K562 (cell line): ENCODE measurements around the gene SAMD4A. TPM values are rescaled to one million over a fixed set of nuclear protein-coding genes. Genes with fewer than 3 reads are reported as not detected.

Experiments
- ATAC-seq: fragments of 200-7000 bp; cut with Tn5 transposase; 3 replicates; pipeline ENCODE4 v1.9.1; 2020; ENCODE audit warnings: moderate library complexity
- BruUV-seq: library from RNA; stranded (reverse); fragments of 400-500 nt; replicated peaks from 2 replicates; lab custom pipeline; 2021; lab: Mats Ljungman, UMichigan
- CTCF ChIA-PET: fragments of 300-600 bp; formaldehyde crosslinking; extraction: SDS; loops from one replicate; lab custom pipeline; 2021; ENCODE audit warnings: low intra/inter-chr PET ratio; lab: Yijun Ruan, JAX
- POLR2A ChIA-PET: fragments of 300-600, 350-650 bp; sonication (Branson Sonifier 250); formaldehyde crosslinking; extraction: SDS; loops from one replicate; lab custom pipeline; 2021; ENCODE audit warnings: antibody characterized with exemption, inconsistent platforms; lab: Yijun Ruan, JAX
- DNase-seq, 4 experiments: peaks; one replicate each; pipeline versions ENCODE4 v3.0.0 to v3.0.0-alpha.2; 2011 to 2018; ENCODE audit warnings: low spot score in 3 of 4, mixed read lengths in 3 of 4; ENCODE audit errors: extremely low read depth in 1 of 4
- FAIRE-seq: peaks from 2 replicates; lab custom pipeline; 2011; peaks lifted over from hg19 to GRCh38; lab: Jason Lieb, UNC
- H2AFZ ChIP-seq: 2 replicates; pipeline ENCODE4 v1.6.0; 2011; ENCODE audit warnings: low read depth, low read length, control low read depth, inconsistent platforms
- H3K27ac ChIP-seq: fragments of 200-600 bp; 3 replicates; pipeline ENCODE4 v1.8.0; 2011; ENCODE audit warnings: low read depth, mild to moderate bottlenecking, control low read depth, inconsistent platforms, low read length, moderate library complexity, mixed read lengths; ENCODE audit errors: extremely low read depth
- H3K27me3 ChIP-seq, 2 experiments: fragments of 300-600 bp in 1 of 2; 2 replicates in 1 of 2; 3 replicates in 1 of 2; pipeline versions ENCODE4 v1.6.0 to v1.8.0; 2011; ENCODE audit warnings: inconsistent platforms in 2 of 2, low read length in 2 of 2, mild to moderate bottlenecking in 1 of 2, mixed read lengths in 1 of 2, moderate library complexity in 1 of 2; ENCODE audit not compliant: control insufficient read depth in 2 of 2, insufficient read depth in 2 of 2
- H3K36me3 ChIP-seq: fragments of 300-600 bp; 3 replicates; pipeline ENCODE4 v1.8.0; 2011; ENCODE audit warnings: mild to moderate bottlenecking, low read length, inconsistent platforms; ENCODE audit not compliant: control insufficient read depth, insufficient read depth
- H3K4me1 ChIP-seq, 2 experiments: fragments of 200-600 bp in 1 of 2; replicated peaks in 1 of 2; 2 replicates in 1 of 2; 3 replicates in 1 of 2; pipeline versions ENCODE4 v1.5.1 to v1.8.0; 2011; ENCODE audit warnings: inconsistent platforms in 2 of 2, low read length in 2 of 2, mild to moderate bottlenecking in 1 of 2, mixed read lengths in 1 of 2, moderate library complexity in 1 of 2; ENCODE audit not compliant: control insufficient read depth in 2 of 2, insufficient read depth in 2 of 2
- H3K4me2 ChIP-seq: 2 replicates; pipeline ENCODE4 v1.6.1; 2011; ENCODE audit warnings: low read length, control low read depth, inconsistent platforms, mixed read lengths; ENCODE audit not compliant: insufficient read depth
- H3K4me3 ChIP-seq: fragments of 200-600 bp; sonication (generic), shearing (Covaris generic); 2 replicates; pipeline ENCODE4 v1.5.1; 2016; ENCODE audit warnings: control low read depth, inconsistent platforms
- H3K79me2 ChIP-seq: fragments of 200-600 bp; 3 replicates; pipeline ENCODE4 v1.8.0; 2011; ENCODE audit warnings: low read length, inconsistent platforms; ENCODE audit not compliant: control insufficient read depth, insufficient read depth
- H3K9ac ChIP-seq, 2 experiments: 2 replicates each; pipeline versions ENCODE4 v1.6.0 to v1.6.1; 2011; ENCODE audit warnings: low read depth in 2 of 2, low read length in 2 of 2, control low read depth in 1 of 2, inconsistent platforms in 1 of 2, mild to moderate bottlenecking in 1 of 2, mixed read lengths in 1 of 2; ENCODE audit not compliant: insufficient read depth in 1 of 2
- H3K9me1 ChIP-seq: one replicate; pipeline ENCODE4 v1.6.0; 2011; ENCODE audit warnings: inconsistent platforms, mild to moderate bottlenecking, low read length, moderate library complexity; ENCODE audit not compliant: control insufficient read depth, insufficient read depth
- H3K9me3 ChIP-seq: replicated peaks from 2 replicates; pipeline ENCODE4 v1.5.1; 2011; ENCODE audit warnings: low read depth, low read length, inconsistent platforms; ENCODE audit not compliant: control insufficient read depth, insufficient read depth
- H4K20me1 ChIP-seq: replicated peaks from 2 replicates; pipeline ENCODE4 v1.6.1; 2011; ENCODE audit warnings: low read length, inconsistent platforms, mixed read lengths; ENCODE audit not compliant: control insufficient read depth, insufficient read depth
- KLF1 ChIP-seq: fragments of 450-650 bp; IDR thresholded peaks from 2 replicates; pipeline ENCODE4 v1.6.1; 2016; ENCODE audit warnings: missing genetic modification characterization, missing compliant biosample characterization
- NFYB ChIP-seq: IDR thresholded peaks from 2 replicates; pipeline ENCODE4 v1.6.1; 2011; ENCODE audit warnings: mild to moderate bottlenecking, moderate library complexity; ENCODE audit not compliant: insufficient read length; ENCODE audit errors: extremely low read depth
- RHOXF2B ChIP-seq: fragments of 250-450 bp; sonication (Bioruptor Pico); conservative IDR thresholded peaks from 2 replicates; pipeline ENCODE4 v1.5.1; 2021
- WGBS: fragments of 100-300 bp; shearing (Covaris generic); methylation state at CpG from one replicate; pipeline ENCODE4 v1.1.6; 2016; ENCODE audit warnings: low coverage, mixed read lengths; ENCODE audit not compliant: insufficient coverage; ENCODE audit errors: missing lambda C conversion rate; 5-methylcytosine and 5-hydroxymethylcytosine counted together
- in situ Hi-C: fragments of 300-500 bp; cut with MboI; formaldehyde crosslinking; loops from 4 replicates; pipeline ENCODE4 v1.15.0; 2018; ENCODE audit warnings: inconsistent platforms, mixed read lengths
- intact Hi-C: fragments of 100-400 bp; cut with micrococcal nuclease; formaldehyde crosslinking; loops from 2 replicates; pipeline ENCODE4 v1.14.2; 2022
- polyA plus RNA-seq, 8 experiments: library from polyadenylated mRNA; depleted of rRNA in 4 of 8; stranded (reverse) in 5 of 8; unstranded in 3 of 8; fragments of >200 nt; fragmentation: Nextera tagmentation in 2 of 8; fragmentation: Illumina TruSeq in 1 of 8; extraction: Ambion mirVana in 2 of 8; extraction: Trizol in 1 of 8; gene quantifications; 2 replicates each; pipeline versions ENCODE4 v1.2.1 to v1.2.3, GENCODE V29; 2011 to 2014; ENCODE audit warnings: inconsistent platforms in 1 of 8, missing spikeins in 1 of 8
- total RNA-seq, 7 experiments: library from RNA; depleted of rRNA in 6 of 7; stranded (reverse); fragments of >200 nt in 6 of 7; fragmentation: Illumina TruSeq in 2 of 7; extraction: Trizol in 2 of 7; gene quantifications; 2 replicates each; pipeline versions ENCODE4 v1.2.1 to v1.2.3, GENCODE V29; 2011 to 2021; ENCODE audit warnings: low replicate concordance in 1 of 7
- TF ChIP-seq, protein P1 (sequence below): fragments of 250-450 bp; sonication (Bioruptor Pico); IDR thresholded peaks from 2 replicates; pipeline ENCODE4 v1.6.1; 2021; ENCODE audit warnings: mild to moderate bottlenecking

The SAMD4A gene
- total and polyA plus RNA-seq, 9 of the 15 experiments (the other 6 are each of a cell fraction or from before 2014, with no cell fraction given): 0.66 to 6.8 (median 3.3) TPM

DNA sequence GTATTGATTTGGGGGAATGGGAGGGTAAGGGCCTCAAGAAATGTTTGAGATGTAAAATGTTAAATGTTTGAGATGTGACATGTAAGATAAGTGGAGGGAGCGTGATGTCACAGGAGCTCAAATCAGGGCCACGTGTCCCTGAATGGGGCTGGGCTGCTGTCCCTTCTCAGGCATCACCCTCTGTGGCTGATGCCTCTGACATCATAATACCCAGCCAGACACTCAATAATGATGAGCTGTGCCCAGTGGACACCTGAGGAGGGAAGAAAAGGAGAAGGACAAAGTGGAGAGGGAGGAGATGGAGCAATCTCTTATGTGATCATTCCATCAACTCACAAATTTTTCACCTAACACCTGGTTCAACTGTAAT, 120.8 kb downstream of the SAMD4A start:
- in situ Hi-C loops (no loop called here), intact Hi-C loops (no loop called here)
- no peak for DNase-seq
- WGBS: 43% methylated on average over 2 of the region's 2 CpGs
- no peak for ATAC-seq
- no peaks in the 10 kb centered on the region for H3K9me3 ChIP-seq
- 0 out of 2 replicates have a peak, but pooled peaks cover 3% of the 10 kb centered on the region for H4K20me1 ChIP-seq
- H3K4me1 ChIP-seq: peaks cover 0 to 6% of the 10 kb centered on the region in 2 experiments; a peak in 2 of 5 replicates
- H3K9me1 ChIP-seq: no peaks in the 10 kb centered on the region
- no peak overlapping the region for H2AFZ ChIP-seq
- H3K9ac ChIP-seq: no peak overlapping the region
- no peak overlapping the region for H3K4me2 ChIP-seq
- ChIA-PET POLR2A (no interaction called here), CTCF (no interaction called here)
- no peak overlapping the region for H3K4me3 ChIP-seq
- H3K27ac ChIP-seq: no peak overlapping the region
- peaks cover 7% of the 10 kb centered on the region; the same call in 1 of the 3 replicates for H3K79me2 ChIP-seq
- no peak for FAIRE-seq
- H3K36me3 ChIP-seq: peaks cover 12% of the 10 kb centered on the region; the same call in 2 of the 3 replicates
- TF ChIP-seq KLF1 (tag): no peak
- H3K27me3 ChIP-seq: no peaks in the 10 kb centered on the region
- no TSS peak for BruUV-seq

DNA sequence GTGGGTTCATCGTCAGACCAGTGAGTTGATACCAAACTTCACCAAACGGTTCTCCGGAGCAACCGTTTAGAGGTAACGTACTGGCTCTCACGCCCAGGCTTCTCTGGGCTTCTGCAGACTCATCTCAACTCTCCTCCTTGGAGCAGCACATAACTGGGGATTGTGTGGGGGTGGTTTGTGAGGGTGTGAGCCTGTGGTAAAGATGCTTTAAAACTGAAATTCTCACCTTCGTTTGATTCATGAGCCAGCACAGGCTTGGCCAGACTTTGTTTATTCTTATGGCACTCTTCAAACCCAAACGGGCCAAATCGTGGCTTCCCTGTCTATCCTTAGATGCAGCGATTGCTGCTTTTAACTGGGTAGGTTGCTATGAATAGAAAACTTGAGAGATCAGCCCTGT, 121.3 kb downstream of the SAMD4A start:
- peaks cover 7% of the 10 kb centered on the region; the same call in 1 of the 3 replicates for H3K79me2 ChIP-seq
- no peaks in the 10 kb centered on the region for H3K9me3 ChIP-seq
- H3K27me3 ChIP-seq: no peaks in the 10 kb centered on the region
- peaks cover 0 to 6% of the 10 kb centered on the region in 2 experiments; a peak in 2 of 5 replicates for H3K4me1 ChIP-seq
- CTCF ChIA-PET: no interaction called here
- H4K20me1 ChIP-seq: 0 out of 2 replicates have a peak, but pooled peaks cover 3% of the 10 kb centered on the region
- no peak overlapping the region for H3K4me3 ChIP-seq
- H3K4me2 ChIP-seq: no peak overlapping the region
- H3K36me3 ChIP-seq: peaks cover 14% of the 10 kb centered on the region; the same call in 2 of the 3 replicates
- no peak overlapping the region for H2AFZ ChIP-seq
- TF ChIP-seq RHOXF2B (CRISPR knock-in tag): no peak
- TF ChIP-seq, protein P1, sequence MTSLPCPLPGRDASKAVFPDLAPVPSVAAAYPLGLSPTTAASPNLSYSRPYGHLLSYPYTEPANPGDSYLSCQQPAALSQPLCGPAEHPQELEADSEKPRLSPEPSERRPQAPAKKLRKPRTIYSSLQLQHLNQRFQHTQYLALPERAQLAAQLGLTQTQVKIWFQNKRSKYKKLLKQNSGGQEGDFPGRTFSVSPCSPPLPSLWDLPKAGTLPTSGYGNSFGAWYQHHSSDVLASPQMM (CRISPR knock-in tag): no peak
- TF ChIP-seq NFYB: no peak
- TF ChIP-seq, all 486 proteins: peak for 0
- no peak for FAIRE-seq
- no peak for DNase-seq
- no TSS peak for BruUV-seq
- in situ Hi-C loops (no loop called here), intact Hi-C loops (no loop called here)
- no peaks in the 10 kb centered on the region for H3K9me1 ChIP-seq
- POLR2A ChIA-PET: no interaction called here
- H3K27ac ChIP-seq: no peak overlapping the region
- no peak for ATAC-seq
- H3K9ac ChIP-seq: no peak overlapping the region
- 71% methylated on average over 9 of the region's 10 CpGs for WGBS
